ENCODE measurements around the gene H2BW2.
"Not testable (repeated sequence)": the region's sequence is repeated elsewhere in the genome, so short reads cannot be mapped to it uniquely, and the experiment has no call there.

H2BW2 gene

DNA sequence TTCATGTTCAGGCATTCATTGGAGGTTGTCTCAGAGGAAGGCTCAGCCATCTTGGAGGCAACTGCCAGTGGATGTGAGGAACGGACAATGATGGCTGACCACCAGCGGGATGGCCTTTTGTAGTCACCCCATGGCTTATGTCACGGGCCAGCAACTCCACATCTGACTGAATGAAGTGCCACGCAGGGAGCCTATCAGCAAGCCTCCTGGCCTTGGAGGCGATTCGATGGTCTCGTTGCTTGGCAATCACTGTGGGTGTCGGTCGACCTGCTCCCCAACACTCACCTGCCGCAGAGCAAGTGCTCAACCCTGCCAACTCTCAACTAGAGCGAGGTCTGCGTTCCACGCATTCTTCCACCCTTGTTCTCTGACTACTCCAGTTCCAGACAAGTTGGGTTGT is 7.4 kb downstream of the H2BW2 start:
- TF ChIP-seq, protein P1, sequence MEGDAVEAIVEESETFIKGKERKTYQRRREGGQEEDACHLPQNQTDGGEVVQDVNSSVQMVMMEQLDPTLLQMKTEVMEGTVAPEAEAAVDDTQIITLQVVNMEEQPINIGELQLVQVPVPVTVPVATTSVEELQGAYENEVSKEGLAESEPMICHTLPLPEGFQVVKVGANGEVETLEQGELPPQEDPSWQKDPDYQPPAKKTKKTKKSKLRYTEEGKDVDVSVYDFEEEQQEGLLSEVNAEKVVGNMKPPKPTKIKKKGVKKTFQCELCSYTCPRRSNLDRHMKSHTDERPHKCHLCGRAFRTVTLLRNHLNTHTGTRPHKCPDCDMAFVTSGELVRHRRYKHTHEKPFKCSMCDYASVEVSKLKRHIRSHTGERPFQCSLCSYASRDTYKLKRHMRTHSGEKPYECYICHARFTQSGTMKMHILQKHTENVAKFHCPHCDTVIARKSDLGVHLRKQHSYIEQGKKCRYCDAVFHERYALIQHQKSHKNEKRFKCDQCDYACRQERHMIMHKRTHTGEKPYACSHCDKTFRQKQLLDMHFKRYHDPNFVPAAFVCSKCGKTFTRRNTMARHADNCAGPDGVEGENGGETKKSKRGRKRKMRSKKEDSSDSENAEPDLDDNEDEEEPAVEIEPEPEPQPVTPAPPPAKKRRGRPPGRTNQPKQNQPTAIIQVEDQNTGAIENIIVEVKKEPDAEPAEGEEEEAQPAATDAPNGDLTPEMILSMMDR (IDR thresholded peaks at IDR 0.05; ENCODE audit: low read depth, low read length) = no peak
- no peak overlapping the region for H3K4me2 ChIP-seq (ENCODE audit: low read length)
- H4K20me1 ChIP-seq (ENCODE audit: insufficient read depth, low read length) = no peaks in the 10 kb centered on the region
- H2AFZ ChIP-seq (ENCODE audit: low read depth, low read length) = no peak overlapping the region
- no peak overlapping the region for H3K4me3 ChIP-seq (ENCODE audit: low read length)
- H3K27me3 ChIP-seq (ENCODE audit: low read depth, low read length) = no peaks in the 10 kb centered on the region
- no peaks in the 10 kb centered on the region for H3K9me3 ChIP-seq (ENCODE audit: insufficient read depth, low read length)
- H3K36me3 ChIP-seq (replicated peaks; ENCODE audit: low read depth, low read length) = no peaks in the 10 kb centered on the region
- H3K27ac ChIP-seq (ENCODE audit: low read length) = no peak overlapping the region
- no peak overlapping the region for H3K9ac ChIP-seq (ENCODE audit: low read length)
- no peaks in the 10 kb centered on the region for H3K4me1 ChIP-seq (ENCODE audit: low read length)
- H3K79me2 ChIP-seq (ENCODE audit: low read length) = no peaks in the 10 kb centered on the region

DNA sequence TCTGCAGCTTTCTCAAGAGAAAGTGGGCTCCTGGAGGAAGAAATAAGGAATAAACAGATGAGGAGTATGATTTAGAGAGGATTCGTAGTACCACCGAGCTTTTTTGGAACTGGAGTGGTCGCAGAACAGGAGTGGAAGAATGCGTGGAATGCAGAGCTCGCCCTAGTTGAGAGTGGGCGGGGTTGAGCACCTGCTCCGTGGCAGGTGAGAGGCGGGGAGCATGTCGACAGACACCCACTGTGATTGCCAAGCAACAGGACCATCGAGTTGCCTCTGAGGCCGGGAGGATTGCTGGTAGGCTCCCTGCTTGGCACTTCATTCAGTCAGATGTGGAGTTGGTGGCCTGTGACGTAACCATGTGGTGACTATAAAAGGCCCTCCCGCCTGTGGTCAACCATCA is 15.2 kb downstream of the H2BW2 start:
- not testable (repeated sequence) for H3K9me3 ChIP-seq (ENCODE audit: insufficient read depth, low read length); H3K4me3 ChIP-seq (ENCODE audit: low read length); H3K4me1 ChIP-seq (ENCODE audit: low read length); H3K9ac ChIP-seq (ENCODE audit: low read length); H3K79me2 ChIP-seq (ENCODE audit: low read length); H3K4me2 ChIP-seq (ENCODE audit: low read length); H3K27ac ChIP-seq (ENCODE audit: low read length); H3K27me3 ChIP-seq (ENCODE audit: low read depth, low read length); H3K36me3 ChIP-seq (replicated peaks; ENCODE audit: low read depth, low read length); H2AFZ ChIP-seq (ENCODE audit: low read depth, low read length); H4K20me1 ChIP-seq (ENCODE audit: insufficient read depth, low read length)

DNA sequence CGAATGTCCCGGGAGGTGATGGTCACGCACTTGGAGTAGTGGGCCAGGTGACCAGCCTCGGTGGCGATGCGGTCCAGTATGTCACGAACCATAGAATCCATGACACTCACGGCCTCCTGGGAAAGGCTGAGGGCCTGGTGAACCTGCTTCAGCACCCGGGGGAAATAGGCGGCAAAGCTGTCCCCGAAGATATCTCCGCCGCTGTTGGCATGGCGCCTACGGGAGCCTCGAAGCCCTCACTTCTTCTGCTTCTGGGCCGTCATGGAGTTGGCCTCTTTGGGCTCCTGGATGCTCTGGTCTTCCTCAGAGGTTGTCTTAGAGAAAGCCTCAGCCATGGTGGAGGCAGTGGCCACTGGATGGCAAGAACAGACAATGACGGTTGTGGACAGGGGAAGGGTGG is 22.9 kb downstream of the H2BW2 start:
- not testable (repeated sequence) for H3K9me3 ChIP-seq (ENCODE audit: insufficient read depth, low read length); H3K27ac ChIP-seq (ENCODE audit: low read length); H4K20me1 ChIP-seq (ENCODE audit: insufficient read depth, low read length); H3K4me2 ChIP-seq (ENCODE audit: low read length); H3K36me3 ChIP-seq (replicated peaks; ENCODE audit: low read depth, low read length); H3K79me2 ChIP-seq (ENCODE audit: low read length); H3K4me3 ChIP-seq (ENCODE audit: low read length); H3K27me3 ChIP-seq (ENCODE audit: low read depth, low read length); H2AFZ ChIP-seq (ENCODE audit: low read depth, low read length); H3K9ac ChIP-seq (ENCODE audit: low read length); H3K4me1 ChIP-seq (ENCODE audit: low read length)

DNA sequence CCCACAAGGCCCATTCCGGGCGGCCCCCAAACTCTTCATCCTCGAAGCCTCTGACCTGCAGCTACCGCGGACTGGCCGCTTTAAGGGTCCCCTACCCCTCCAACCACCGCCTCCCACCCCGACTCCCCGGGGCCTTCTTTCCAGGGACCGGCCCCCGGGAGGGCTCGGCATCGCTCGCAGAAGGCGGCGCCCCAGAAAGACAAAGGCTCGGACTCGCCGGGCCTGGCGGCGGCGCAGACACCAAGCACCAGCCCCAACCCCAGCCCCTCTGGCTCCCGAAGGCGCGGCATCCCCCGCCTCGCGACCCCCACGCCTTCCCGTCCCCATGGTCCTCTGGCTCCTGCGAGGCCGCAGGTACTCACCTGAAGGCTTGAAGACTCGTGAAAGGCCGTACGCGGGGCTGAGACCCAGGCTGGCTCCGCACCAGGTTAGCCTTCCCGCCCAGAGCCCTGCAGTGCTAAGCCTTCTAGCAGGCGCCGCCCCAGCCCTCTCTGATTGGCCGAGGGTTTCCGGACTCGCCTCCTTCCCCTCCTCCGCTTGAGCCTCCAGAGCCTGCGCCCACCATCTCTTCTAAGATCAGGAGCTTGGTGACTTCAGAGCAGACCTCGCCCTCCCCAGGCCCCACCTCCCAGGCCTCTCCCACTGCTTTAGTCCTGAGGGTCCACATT is 36.2 kb downstream of the H2BW2 start, which contains the start of gene TMSB15C:
Gene TMSB15C, minus strand, starts transcription at position 459 of the 668 bp plus-strand sequence.
- not testable (repeated sequence) for H3K27me3 ChIP-seq (ENCODE audit: low read depth, low read length); H2AFZ ChIP-seq (ENCODE audit: low read depth, low read length); H4K20me1 ChIP-seq (ENCODE audit: insufficient read depth, low read length); H3K4me1 ChIP-seq (ENCODE audit: low read length); H3K27ac ChIP-seq (ENCODE audit: low read length); H3K36me3 ChIP-seq (replicated peaks; ENCODE audit: low read depth, low read length); H3K4me3 ChIP-seq (ENCODE audit: low read length); H3K4me2 ChIP-seq (ENCODE audit: low read length); H3K9ac ChIP-seq (ENCODE audit: low read length); H3K9me3 ChIP-seq (ENCODE audit: insufficient read depth, low read length); H3K79me2 ChIP-seq (ENCODE audit: low read length)

DNA sequence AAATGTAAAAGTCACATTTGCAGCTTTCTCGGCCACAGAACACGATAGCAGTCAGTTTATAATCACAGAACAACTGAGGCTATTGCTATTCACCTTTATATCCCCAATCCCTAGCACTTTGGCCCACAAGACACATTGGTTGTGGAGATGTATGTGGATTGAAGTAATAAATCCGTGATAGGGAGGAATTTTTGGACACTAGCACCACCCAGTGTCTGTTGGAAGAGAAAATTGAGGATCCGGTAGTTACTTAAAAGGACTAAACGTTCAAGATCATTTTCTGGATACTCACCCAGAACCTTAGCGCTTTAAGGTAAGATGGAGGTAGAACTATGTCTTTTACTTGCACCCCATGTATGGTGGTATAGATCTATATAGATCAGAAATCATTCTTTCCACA is 38.1 kb downstream of the H2BW2 start:
- not testable (repeated sequence) for H2AFZ ChIP-seq (ENCODE audit: low read depth, low read length); H3K4me3 ChIP-seq (ENCODE audit: low read length); H3K27ac ChIP-seq (ENCODE audit: low read length); H3K79me2 ChIP-seq (ENCODE audit: low read length); H3K36me3 ChIP-seq (replicated peaks; ENCODE audit: low read depth, low read length); H3K9ac ChIP-seq (ENCODE audit: low read length); H3K9me3 ChIP-seq (ENCODE audit: insufficient read depth, low read length); H3K27me3 ChIP-seq (ENCODE audit: low read depth, low read length); H4K20me1 ChIP-seq (ENCODE audit: insufficient read depth, low read length); H3K4me1 ChIP-seq (ENCODE audit: low read length); H3K4me2 ChIP-seq (ENCODE audit: low read length)

DNA sequence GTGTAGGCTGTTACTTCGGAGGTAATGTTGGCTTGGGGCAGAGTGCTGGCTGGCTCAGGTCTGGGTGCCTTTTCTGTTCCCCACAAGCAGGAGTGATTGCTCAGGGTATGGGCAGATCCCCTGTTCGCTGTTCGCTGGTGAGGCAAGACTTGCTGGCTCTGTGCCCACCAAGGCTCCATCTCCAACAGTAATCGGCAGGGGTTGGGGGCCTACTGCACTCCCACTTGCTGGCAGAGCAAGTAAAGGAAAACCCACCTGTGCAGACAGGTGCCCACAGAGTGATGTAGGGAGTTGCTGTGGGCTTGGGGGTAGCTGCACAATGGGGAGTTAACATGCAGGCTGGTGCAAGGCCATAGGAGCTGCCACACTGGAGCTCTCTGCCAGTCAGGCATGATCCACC is 44.3 kb downstream of the H2BW2 start:
- Histone ChIP-seq H2AFZ (ENCODE audit: low read depth, low read length) (no peak overlapping the region), H3K27me3 (ENCODE audit: low read depth, low read length) (peaks cover 1% of the 10 kb centered on the region; the same call in 1 of the 2 replicates), H3K9me3 (ENCODE audit: insufficient read depth, low read length) (no peaks in the 10 kb centered on the region), H4K20me1 (ENCODE audit: insufficient read depth, low read length) (no peaks in the 10 kb centered on the region), H3K4me2 (ENCODE audit: low read length) (no peak overlapping the region), H3K27ac (ENCODE audit: low read length) (no peak overlapping the region), H3K4me3 (ENCODE audit: low read length) (no peak overlapping the region), H3K9ac (ENCODE audit: low read length) (no peak overlapping the region), H3K79me2 (ENCODE audit: low read length) (no peaks in the 10 kb centered on the region), H3K4me1 (ENCODE audit: low read length) (no peaks in the 10 kb centered on the region), H3K36me3 (replicated peaks; ENCODE audit: low read depth, low read length) (no peaks in the 10 kb centered on the region)
- TF ChIP-seq EZH2phosphoT487 (IDR thresholded peaks at IDR 0.05; ENCODE audit: low read depth) = no peak
- TF ChIP-seq, protein P1 (IDR thresholded peaks at IDR 0.05; ENCODE audit: low read depth, low read length) = no peak
